ENCODE results near the gene CEP89.
A peak's percentile ranks its signal among the peaks of the same experiment; 100 is the strongest.
"Not testable (repeated sequence)": the region's sequence is repeated elsewhere in the genome, so short reads cannot be mapped to it uniquely, and the experiment has no call there.

CEP89 gene

DNA sequence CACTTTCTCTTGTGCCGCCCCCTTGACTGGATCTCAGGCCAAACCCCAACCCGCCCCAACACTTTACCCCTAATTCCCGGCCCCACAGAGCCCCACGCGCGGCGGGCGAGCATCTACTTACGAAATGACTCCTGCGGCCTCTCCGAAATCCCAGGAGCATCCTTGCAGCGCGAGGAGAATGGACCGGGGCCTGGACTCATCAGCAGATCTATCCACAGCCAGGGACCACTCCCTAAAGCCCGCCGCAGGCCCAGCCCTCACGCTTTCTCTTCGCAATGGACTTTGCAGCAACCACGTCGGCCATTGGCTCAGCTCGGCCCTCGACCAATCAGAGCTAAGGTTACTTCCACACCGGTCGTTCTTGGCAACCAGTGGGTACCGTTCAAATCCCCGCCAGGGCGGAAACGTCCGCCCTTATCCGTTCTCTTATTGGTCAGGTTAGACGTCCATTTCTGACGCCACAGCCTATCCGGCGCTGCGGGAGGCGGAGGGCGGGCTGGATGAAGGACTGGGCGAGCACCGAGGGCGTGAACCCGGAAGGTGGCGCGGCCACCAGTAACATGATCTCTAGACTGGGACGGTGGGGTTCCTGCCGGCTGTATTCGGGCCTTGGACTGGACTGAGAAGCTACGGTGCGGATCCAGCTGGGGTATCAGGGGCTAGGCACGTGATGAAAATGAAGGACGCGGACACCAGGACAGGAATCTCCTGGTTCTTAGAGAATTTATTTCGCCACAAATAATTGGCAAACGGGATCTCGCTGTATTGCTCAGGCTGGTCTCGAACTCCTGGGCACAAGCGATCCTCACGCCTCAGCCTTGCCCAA lies at the start of gene CEP89, which contains the start of gene FAAP24:
TSS of gene CEP89 (minus strand) at position 244 of the 826 bp plus-strand sequence. CDS start at position 160, 84 bp downstream.
TSS of gene FAAP24 (plus strand) at position 528 of the 826 bp plus-strand sequence. CDS start 955 bp downstream, outside the sequence.
- peak; percentile 99 for DNase-seq (ENCODE audit: low read depth in 2 of 2)

DNA sequence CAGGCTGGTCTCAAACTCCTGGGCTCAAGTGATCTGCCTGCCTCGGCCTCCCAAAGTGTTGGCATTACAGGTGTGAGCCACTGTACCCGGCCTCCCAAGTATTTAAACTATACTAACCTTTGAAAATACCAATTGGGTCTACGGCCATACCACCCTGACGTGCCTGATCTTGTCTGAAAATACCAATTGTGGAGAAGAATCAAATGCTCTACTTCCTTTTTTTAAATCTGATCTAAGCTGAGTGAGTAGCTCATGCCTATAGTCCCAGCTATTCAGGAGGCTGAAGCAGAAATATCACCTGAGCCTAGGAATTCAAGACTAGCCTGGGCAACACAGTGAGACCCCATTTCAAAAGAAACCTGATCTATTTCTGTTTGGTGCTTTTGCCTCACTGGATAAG lies 39.1 kb upstream of the CEP89 start:
- not testable (repeated sequence) for DNase-seq (ENCODE audit: low read depth in 2 of 2)

DNA sequence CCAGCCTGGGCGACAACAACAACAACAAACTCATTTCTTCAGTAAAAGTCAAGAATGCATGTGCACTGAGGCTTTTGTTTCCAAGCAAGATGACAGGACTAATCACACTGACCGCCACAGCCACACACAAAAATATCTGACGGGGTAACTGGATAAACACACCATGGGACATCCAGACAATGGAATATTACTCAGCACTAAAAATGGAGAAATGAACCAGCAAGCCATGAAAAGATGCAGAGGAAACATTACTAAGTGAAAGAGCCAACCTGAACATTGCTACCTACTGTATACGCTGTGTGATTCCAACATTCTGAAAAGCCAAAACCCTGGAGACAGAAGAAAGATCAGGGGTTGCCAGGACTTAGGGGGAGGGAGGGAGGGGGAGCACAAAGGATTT lies 37.0 kb upstream of the CEP89 start:
- DNase-seq (ENCODE audit: low read depth in 2 of 2) = no peak

DNA sequence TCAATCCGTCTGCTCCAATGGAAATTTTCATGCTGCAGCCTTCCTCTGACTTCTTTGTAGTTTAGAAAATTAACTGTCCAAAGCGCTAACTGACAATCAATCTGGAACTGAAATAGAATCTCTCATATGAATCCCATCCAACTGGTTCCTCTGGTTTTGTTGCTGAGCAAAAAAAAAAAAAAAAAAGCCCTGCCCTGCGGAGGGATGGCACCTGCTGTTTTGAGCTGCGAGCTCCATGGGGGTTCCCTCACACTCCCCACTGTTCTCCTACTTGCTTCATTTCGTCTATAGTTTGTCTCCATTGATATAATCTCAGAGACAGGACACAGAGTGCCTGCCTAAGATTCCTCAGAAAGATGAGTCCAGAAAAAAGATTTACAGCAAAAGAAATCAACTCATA lies 33.7 kb upstream of the CEP89 start:
- DNase-seq (ENCODE audit: low read depth in 2 of 2) = no peak

DNA sequence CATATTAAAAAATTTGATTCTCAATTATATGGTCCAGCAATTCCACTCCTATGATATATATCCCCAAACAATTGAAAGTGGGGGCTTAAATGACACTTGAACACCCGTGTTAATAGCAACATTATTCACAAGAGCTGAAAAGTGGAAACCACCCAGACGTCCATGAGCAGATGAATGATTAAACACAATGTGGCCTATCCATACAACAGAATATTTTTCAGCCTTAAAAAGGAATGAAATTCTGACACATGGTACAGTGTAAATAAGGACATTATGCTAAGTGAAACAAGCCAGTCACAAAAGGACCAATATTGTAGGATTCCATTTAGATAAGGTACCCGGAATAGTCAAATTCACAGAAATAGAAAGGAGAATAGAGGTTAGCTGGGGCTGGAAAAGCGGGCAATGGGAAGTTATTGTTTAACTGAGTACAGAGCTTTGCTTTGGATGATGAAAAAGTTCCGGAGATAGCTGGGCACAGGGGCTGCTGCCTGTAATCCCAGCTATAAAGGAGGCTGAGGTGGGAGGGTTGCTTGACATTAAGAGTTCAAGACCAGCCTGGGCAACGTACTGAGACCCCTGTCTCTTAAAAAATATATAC lies 31.8 kb upstream of the CEP89 start:
- DNase-seq (ENCODE audit: low read depth in 2 of 2) = not testable (repeated sequence)

DNA sequence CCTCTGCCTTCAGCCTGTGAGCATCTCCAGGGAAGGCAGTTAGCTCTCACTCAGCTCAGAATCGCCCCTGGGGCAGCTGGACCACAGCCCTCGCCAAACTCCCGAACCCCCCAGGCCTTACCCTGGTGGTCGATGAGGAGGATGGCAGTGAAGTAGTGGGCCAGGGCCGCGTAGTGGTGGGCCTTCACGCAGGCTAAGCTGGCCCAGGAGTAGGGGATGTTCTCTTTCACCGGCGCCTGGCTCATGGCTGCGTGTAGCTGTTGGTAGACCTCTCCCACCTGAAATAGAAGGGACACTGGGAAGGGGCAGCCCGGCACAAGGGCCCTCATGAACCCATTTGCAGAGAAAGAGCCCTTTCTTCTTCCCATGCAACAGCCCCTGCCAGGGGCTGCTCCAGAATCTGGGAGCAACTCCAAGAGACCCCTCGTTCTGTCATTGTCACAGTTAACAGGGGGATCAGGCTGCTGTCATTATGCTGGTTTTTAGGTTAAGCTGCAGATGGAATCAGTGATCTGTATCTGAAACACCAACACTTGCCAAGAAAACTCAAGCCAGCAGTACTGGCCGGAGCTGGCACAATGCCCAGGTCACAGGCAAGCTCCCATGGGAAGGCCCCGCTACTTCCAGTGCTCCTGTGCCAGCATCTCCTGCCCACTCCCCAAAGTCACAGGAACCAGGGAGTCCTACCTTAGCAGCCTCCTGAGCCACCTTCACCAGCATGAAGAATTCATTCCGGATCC lies 30.5 kb upstream of the CEP89 start:
- not testable (repeated sequence) for DNase-seq (ENCODE audit: low read depth in 2 of 2)

DNA sequence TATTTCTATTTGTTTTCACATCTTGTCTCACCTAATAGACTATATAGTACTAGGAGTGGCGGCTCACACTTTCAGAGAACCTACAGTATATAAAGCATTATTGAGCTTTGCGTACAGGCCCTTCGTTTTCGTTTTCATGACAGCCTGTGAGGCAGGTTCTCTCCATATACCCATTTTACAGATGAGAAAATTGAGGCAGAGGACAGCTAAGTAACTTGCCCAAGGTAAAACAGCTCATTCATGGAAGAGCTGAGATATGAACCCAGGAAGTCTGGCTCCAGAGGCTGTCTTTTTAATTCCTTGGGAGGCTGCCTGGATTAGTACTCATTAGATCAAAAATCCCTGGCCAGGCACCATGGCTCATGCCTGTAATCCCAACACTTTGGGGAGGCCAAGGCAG lies 29.2 kb upstream of the CEP89 start:
- DNase-seq (ENCODE audit: low read depth in 2 of 2) = no peak

DNA sequence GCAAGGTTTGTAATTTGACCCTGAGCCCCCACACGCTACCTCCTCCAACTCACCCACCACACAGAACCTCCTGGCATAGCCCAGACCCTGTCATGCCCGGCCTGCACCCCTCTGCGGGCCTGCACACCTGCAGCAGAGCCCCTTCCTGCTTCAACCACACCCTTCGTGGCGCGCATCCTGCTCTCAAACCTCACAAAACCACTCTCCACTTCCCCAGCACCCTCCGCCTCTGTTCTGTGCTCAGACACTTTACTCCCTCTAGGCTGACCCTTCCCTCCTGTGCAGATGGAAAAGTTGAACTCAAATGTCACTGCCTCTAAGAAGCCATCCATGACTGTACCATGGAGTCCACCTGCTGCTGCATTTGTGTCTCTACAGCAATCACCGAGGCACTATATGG lies 28.8 kb upstream of the CEP89 start:
- no peak for DNase-seq (ENCODE audit: low read depth in 2 of 2)

DNA sequence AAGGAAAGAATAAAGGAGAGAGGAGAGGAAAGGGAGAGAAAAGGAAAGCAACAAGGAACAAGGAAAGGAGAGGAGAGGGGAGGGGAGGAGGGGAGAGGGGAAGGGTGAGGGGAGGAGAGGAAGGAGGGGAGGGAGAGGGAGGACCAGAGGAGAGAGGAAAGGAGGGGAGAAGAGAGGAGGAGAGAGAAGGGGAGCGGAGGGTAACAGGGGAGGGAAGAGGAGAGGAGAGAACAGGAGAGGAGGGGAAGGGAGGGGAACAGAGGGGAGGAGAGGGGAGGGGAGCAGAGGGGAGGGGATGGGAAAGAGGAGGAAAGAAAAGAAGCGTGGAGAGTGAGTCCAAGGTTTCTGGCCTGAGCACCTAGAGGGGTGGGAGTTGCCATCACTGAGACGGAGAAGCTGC lies 27.0 kb upstream of the CEP89 start:
- no peak for DNase-seq (ENCODE audit: low read depth in 2 of 2)

DNA sequence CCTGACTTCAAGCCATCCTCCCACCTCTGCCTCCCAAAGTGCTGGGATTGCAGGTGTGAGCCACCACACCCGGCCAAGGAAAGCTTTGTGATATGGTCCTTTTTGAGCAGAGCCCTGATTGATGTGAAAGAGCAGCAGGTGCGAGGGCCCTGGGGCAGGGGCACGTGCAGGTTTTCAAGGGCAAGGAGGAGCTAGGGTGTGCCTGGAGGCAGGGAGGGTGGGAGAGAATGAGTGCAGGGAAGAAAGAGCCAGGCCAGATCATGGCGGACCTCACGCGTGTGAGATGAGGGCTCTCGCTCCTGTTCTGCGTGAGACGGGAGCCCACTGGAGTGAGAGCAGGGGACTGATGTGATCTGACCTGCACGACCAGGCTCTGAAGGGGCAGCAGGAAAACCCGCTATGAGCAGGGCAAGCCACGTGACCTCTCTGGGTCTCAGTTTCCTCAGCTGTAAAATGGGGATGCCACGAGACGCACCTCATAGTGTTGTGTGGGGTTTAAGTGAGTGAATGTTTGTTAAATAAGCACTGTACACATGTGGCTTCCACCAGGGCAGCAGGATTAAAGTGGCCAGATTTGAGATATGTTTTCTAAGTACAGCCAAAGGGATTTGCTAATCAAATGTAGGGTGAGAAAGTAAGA lies 26.1 kb upstream of the CEP89 start:
- no peak for DNase-seq (ENCODE audit: low read depth in 2 of 2)

DNA sequence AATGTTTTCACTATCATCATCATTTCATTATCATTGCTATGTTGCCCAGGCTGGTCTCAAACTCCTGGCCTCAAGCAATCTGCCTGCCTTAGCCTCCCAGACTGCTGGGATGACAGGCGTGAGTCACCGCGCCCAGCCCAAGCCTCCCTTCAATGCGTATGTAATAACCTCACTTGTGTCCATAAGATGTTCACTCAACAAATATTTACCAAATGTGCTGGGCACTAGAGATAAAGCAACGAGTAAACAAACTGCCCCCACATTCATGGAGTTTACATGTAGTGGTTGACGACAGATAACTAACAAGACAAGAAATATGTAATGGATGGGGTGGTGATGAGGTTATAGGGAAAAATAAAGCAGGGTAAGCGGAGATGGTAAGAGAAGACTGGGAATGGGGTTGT lies 25.3 kb upstream of the CEP89 start:
- DNase-seq (ENCODE audit: low read depth in 2 of 2) = not testable (repeated sequence)

DNA sequence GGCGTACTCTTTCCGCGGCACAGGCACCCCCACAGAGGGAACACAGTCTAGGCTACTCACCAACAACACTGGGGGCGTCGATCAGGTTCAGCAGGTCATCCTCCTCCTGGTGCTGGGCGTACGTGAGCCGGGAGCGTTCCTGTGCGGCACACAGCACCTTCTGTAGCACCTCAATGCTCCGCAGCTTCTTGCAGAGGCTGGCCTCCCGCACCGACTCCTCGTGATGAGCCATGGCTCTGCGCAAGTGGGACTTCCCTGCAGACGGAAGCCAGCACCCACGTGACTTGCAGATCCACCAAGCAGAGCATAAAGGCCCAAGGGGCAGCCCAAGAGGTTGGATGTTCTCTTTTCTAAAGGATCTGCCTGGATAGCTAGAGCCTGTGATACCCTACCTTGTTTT lies 24.2 kb upstream of the CEP89 start:
- not testable (repeated sequence) for DNase-seq (ENCODE audit: low read depth in 2 of 2)

DNA sequence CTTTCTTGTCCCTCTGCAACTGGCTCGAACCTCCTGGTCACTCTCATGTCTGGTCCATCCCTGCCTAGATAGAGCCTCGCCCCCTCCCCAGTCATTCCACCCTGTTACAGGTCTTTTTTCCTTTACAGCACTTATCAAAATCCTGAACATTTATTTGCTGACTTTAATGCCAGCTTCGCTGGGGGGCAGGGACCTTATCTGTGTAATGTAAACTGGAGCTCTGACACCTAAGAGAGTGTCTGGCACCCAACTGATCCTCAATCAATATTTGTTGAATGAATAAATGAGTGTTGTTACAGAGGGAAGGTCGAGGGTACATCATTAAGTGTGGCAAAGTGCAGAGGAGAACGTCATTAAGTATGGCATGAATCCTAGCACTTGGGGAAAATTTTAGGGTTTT lies 17.0 kb upstream of the CEP89 start:
- no peak for DNase-seq (ENCODE audit: low read depth in 2 of 2)

DNA sequence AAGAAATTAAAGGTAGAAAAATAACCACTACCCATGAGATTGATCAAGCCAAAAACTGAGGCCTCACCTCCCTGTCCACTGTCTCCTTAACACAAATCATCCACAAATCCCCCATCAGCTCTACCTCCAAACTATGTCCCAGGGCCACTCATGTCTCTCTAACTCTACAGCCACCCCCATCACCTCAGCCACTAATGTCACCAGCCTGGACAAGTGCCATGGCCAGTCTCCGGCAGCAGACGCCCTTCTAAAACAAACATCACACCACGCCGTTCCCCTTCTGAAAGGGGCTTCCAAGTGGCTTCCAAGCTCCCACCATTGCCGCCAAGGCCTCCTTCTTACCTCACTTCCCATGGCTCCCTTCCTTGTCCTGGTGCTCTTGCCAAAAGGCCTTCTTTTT lies 16.5 kb upstream of the CEP89 start:
- not testable (repeated sequence) for DNase-seq (ENCODE audit: low read depth in 2 of 2)

DNA sequence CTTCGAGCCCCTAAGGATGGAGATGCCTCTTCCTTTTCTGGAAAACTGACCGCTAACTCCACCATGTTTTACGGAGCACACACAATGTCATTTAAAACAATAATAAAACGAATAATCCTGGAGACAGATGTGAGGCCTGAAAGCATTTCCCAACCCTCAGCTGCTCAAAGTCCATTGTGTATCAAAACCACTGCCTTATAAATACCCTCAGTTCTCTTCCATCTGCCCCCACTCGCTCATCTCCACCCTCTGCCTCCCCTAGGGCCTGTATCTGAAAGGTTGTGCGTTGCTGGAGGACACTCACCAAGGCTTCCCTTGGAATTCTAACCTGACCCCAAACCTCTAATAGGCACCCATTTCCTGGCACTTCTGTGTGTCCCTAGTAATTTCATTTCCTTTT lies 10.7 kb upstream of the CEP89 start:
- not testable (repeated sequence) for DNase-seq (ENCODE audit: low read depth in 2 of 2)

DNA sequence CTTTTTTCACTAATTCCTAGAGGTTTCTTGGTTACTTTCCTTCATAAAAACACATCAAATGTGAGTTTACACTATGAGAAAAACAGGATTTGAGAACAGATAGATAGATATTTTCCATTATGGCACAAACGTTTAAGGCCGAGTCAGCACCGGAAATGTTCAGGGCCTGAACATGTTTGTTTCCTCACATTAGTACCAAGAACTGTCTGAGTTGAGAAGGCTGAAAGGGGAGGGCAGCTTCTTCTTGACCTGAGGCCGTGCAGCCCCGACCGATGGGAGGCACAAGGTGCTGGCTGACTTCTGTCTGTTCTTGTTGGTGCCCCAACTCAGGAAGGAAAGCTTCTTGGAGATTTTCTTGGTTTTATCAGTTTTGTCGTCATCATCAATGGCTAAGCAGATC lies 8.0 kb upstream of the CEP89 start:
- DNase-seq (ENCODE audit: low read depth in 2 of 2) = not testable (repeated sequence)

DNA sequence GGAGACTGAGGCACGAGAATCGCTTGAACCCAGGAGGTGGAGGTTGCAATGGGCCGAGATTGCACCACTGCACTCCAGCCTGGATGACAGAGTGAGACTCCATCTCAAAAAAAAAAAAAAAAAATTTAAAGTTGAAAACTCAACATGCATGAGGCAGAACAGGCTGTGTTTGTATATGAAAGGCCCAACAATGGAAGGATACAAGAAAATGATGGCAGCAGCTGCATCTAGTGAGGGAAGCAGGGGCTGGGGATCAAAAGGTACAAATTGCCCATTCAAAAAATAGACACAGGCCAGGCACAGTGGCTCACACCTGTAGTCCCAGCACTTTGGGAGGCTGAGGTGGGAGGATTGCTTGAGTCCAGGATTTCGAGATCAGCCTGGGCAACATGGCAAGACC lies 6.1 kb upstream of the CEP89 start:
- DNase-seq (ENCODE audit: low read depth in 2 of 2) = not testable (repeated sequence)

DNA sequence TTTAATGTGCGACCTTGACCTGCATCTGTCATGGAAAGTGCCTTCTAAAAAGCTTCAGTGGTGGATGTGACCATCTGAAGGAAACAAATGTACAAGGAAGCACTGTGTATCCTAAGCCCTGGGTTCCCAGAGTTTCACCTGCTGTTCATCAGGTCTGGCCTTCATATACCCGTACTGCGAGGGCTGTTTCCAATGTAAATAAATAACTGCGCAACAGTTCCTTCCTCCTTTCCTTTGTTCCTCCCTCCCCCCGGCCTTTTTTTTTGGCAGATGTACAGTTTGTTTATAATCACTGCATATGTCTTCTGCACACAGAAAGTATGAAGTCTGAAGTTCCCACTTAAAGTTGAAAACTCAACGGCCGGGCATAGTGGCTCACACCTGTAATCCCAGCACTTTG lies 5.5 kb upstream of the CEP89 start:
- DNase-seq (ENCODE audit: low read depth in 2 of 2) = no peak

DNA sequence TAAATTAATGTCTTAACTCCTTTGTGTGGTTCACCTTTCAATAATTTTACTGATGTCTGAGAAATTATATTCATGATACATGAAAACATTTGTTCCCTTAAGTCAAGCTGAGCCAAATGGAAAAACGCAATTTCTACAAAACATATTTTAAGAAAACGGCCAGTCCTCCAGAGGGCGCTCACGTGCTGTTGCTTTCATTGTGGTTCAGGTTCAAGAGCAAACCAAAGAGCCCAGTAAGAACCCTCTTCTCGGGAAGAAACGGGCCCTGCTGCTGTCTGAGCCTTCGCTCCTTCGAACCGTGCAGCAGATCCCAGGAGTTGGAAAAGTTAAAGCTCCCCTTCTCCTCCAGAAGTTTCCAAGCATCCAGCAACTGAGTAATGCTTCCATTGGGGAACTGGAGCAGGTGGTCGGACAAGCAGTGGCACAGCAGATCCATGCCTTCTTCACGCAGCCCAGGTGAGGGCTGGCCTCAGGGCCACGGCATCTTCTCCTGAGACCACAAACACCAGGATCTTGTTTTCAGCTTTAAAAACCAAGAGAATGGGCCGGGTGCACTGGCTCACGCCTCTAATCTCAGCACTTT lies 4.6 kb upstream of the CEP89 start:
- peak; percentile 12 to 22 for DNase-seq (ENCODE audit: low read depth in 2 of 2)

DNA sequence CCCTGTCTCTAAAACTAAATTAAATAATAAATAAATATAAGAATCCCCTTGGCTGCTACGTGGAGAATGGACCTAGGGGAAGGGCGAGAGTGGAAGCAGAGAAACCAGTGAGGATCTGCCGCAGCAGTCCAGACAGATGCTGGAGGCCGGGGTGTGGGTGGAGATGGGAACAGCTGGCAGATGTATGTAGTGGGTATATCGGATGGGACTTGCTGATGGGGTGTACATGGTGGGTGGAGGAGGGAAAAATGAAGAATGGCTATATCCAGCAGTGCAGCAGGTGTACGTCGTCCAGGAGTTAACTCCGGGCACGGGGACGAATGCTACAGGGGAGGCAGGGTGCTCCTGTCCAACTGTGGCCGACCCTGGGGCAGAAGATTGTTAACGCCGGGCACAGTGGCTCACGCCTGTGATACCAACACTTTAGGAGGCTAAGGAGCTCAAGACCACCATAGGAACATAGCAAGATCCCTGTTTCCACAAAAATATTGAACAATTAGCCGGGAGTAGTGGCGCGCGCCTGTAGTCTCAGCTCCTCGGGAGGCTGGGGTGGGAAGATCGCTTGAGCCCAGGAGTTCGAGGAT lies 654 bp downstream of the CEP89 start:
- no peak for DNase-seq (ENCODE audit: low read depth in 2 of 2)

DNA sequence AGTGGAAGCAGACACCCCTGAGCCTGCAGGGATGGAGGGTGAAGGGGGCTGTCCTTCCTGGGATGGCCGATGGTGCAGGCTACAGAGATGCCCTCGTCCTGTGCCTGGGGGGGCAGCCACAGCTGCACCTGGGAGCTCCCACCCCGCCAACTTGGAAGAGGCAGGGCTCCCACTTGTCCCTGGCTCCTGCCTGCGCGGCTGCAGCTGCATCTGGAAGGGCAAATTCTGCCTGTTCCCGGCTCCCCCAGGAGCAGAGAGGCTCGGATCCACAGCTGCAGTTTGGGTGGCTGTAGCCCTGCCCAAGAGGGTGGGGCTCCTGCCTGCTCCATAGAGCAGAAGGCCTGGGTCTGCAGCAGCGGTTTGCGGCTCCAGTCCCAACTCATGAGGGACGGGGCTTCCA lies 2.2 kb downstream of the CEP89 start:
- no peak for DNase-seq (ENCODE audit: low read depth in 2 of 2)

Measured in fibroblast of skin of left quadriceps (primary cell).